ENCODE measurements around the gene CTNNBL1. TPM values are rescaled to one million over a fixed set of nuclear protein-coding genes. Genes with fewer than 3 reads are reported as not detected.
"Not testable (repeated sequence)": the region's sequence is repeated elsewhere in the genome, so short reads cannot be mapped to it uniquely, and the experiment has no call there.

Gene CTNNBL1
- polyA plus RNA-seq, 1 of the 3 experiments (the other 2 are of a cell fraction) = 29.5 TPM

DNA sequence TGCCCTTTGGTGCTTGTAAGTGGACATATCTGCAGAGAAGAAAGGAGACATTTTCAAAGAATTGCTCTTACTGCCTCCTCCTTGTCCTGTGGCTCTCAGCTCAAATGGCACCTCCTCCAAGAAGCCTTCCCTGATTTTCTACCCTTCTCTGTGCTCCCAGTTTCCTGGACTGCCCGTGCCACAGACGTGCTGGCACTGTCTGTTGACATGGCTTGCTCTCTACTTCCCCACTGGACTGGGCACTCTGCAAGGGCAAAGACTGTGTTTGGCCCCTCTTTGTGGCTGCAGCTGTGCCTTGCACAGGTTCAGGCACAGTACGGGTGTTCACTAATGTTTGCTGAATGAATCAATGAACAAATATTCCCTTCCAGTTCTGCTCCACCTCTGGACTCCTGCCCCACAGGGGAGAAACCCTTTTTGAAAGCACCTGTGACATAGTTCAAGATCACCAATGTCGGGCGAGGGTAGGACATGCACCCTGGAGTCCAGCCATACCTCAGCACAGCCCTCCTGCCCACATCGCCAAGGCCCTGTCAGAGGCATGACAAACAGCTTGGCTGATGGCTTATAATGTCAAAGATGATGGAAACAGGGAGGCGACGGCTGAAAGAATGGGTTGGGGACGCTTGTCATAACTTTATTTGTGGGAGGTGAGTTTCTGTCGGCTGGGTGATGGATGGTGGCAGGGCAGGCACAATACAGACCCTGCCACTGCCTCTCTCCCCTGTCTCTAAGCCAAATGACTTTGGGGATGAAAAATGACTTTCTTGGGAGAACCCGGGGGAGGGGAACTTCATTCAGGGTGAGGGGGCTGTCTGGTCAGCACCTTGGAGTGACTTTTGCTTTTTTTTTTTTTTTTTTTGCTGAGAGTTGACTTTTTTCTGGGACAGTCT, 15.6 kb upstream of the CTNNBL1 start:
- no peak overlapping the region for H3K4me2 ChIP-seq
- no peaks in the 10 kb centered on the region for H3K9me3 ChIP-seq
- TF ChIP-seq NFIC (IDR thresholded peaks at IDR 0.05; ENCODE audit: borderline replicate concordance) (no peak), EZH2phosphoT487 (IDR thresholded peaks at IDR 0.05; ENCODE audit: borderline replicate concordance, low read depth) (no peak), CTCF (IDR thresholded peaks at IDR 0.05) (no peak), REST (IDR thresholded peaks at IDR 0.05; ENCODE audit: low read depth, low read length) (no peak), FOXJ3 (CRISPR knock-in tag; IDR thresholded peaks at IDR 0.05) (no peak), SMC3 (IDR thresholded peaks at IDR 0.05; ENCODE audit: low read depth, low read length) (no peak)
- no peaks in the 10 kb centered on the region for H3K79me2 ChIP-seq (ENCODE audit: insufficient read depth)
- ChIA-PET POLR2A (no interaction called here), CTCF (interaction anchor here (0.9 kb wide), 1 partner anchor 11 kb away, joined by 4 read pairs; no protein-coding TSS in a partner anchor)
- H3K4me3 ChIP-seq (ENCODE audit: low read depth in 2 of 2, low read length in 1 of 2) = no peak overlapping the region
- peaks cover 0 to 4% of the 10 kb centered on the region in 2 experiments; a peak in 1 of 4 replicates for H3K4me1 ChIP-seq (ENCODE audit: control insufficient read depth in 1 of 2, insufficient read depth in 2 of 2, low read depth in 1 of 2, low read length in 1 of 2)
- no peaks in the 10 kb centered on the region; the same call in 1 of the 2 replicates for H3K27me3 ChIP-seq (ENCODE audit: insufficient read depth)
- H3K36me3 ChIP-seq (replicated peaks in 1 of 2; ENCODE audit: control insufficient read depth in 1 of 2, insufficient read depth in 2 of 2, low read length in 1 of 2) = no peaks in the 10 kb centered on the region
- H3K27ac ChIP-seq (ENCODE audit: low read depth in 2 of 2, low read length in 1 of 2) = no peak overlapping the region
- H4K20me1 ChIP-seq (ENCODE audit: insufficient read depth) = no peaks in the 10 kb centered on the region
- no peaks in the 10 kb centered on the region for H3F3A ChIP-seq (replicated peaks; ENCODE audit: insufficient read depth)
- DNase-seq = no peak
- WGBS (ENCODE audit: low lambda C conversion rate) = 62% methylated on average over 10 of the region's 11 CpGs
- H3K9ac ChIP-seq = no peak overlapping the region
- no peaks in the 10 kb centered on the region for H3K9me2 ChIP-seq
- H2AFZ ChIP-seq (ENCODE audit: low read depth) = no peak overlapping the region

DNA sequence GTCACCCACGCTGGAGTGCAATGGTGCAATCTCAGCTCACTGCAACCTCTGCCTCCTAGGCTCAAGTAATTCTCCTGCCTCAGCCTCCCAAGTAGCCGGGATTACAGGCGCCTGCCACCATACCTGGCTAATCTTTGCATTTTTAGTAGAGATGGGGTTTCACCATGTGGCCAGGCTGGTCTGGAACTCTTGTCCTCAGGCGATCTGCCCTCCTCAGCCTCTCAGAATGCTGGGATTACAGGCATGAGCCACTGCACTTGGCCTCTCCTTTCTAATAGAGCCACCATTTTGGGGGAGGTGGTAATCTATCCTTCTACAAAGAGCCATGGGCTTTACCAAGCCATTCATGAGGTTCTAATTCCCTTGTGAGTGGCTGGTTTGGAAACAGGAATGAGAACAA, 14.1 kb upstream of the CTNNBL1 start:
- H3K27me3 ChIP-seq (ENCODE audit: insufficient read depth); H3F3A ChIP-seq (replicated peaks; ENCODE audit: insufficient read depth); H4K20me1 ChIP-seq (ENCODE audit: insufficient read depth); H2AFZ ChIP-seq (ENCODE audit: low read depth); H3K4me3 ChIP-seq (ENCODE audit: low read depth in 2 of 2, low read length in 1 of 2); H3K36me3 ChIP-seq (replicated peaks in 1 of 2; ENCODE audit: control insufficient read depth in 1 of 2, insufficient read depth in 2 of 2, low read length in 1 of 2); H3K79me2 ChIP-seq (ENCODE audit: insufficient read depth); CTCF ChIA-PET; H3K4me1 ChIP-seq (ENCODE audit: control insufficient read depth in 1 of 2, insufficient read depth in 2 of 2, low read depth in 1 of 2, low read length in 1 of 2); H3K9me2 ChIP-seq; H3K27ac ChIP-seq (ENCODE audit: low read depth in 2 of 2, low read length in 1 of 2); H3K9ac ChIP-seq; H3K4me2 ChIP-seq; POLR2A ChIA-PET; H3K9me3 ChIP-seq; DNase-seq: not testable (repeated sequence)
- WGBS (ENCODE audit: low lambda C conversion rate) = 65% methylated on average over 4 of the region's 4 CpGs

Measured in SK-N-SH (cell line).